Mesenchymal stem cell (in vitro differentiated cells and primary cell): ENCODE data around the gene MRTFA.

Experiments used
- DNase-seq: peaks from one replicate; pipeline ENCODE4 v3.0.0-alpha.2; 2013
- H2AFZ ChIP-seq: one replicate; pipeline ENCODE4 v1.6.1; 2013; ENCODE audit warnings: low read depth, mild to moderate bottlenecking, control low read depth, inconsistent platforms, low read length, moderate library complexity
- H2AK5ac ChIP-seq: 2 replicates; pipeline ENCODE4 v1.6.1; 2013; ENCODE audit warnings: low read length, moderate library complexity, mild to moderate bottlenecking, inconsistent platforms; ENCODE audit not compliant: severe bottlenecking
- H2BK120ac ChIP-seq: one replicate; pipeline ENCODE4 v1.6.1; 2013; ENCODE audit warnings: low read depth, mild to moderate bottlenecking, inconsistent platforms, low read length, moderate library complexity
- H2BK12ac ChIP-seq, 2 experiments: one replicate each; pipeline ENCODE4 v1.6.1; 2013; ENCODE audit warnings: inconsistent platforms in 2 of 2, low read length in 2 of 2, mild to moderate bottlenecking in 2 of 2, moderate library complexity in 2 of 2, control low read depth in 1 of 2
- H2BK15ac ChIP-seq: one replicate; pipeline ENCODE4 v1.6.1; 2013; ENCODE audit warnings: mild to moderate bottlenecking, low read depth, inconsistent platforms; ENCODE audit not compliant: poor library complexity, severe bottlenecking
- H2BK5ac ChIP-seq: 2 replicates; pipeline ENCODE4 v1.6.1; 2013; ENCODE audit warnings: low read depth, mild to moderate bottlenecking, low read length, control low read depth, inconsistent platforms; ENCODE audit not compliant: poor library complexity, severe bottlenecking
- H3K14ac ChIP-seq, 2 experiments: one replicate each; pipeline ENCODE4 v1.6.1; 2013; ENCODE audit warnings: inconsistent platforms in 2 of 2, low read length in 2 of 2, control low read depth in 1 of 2, mild to moderate bottlenecking in 1 of 2, moderate library complexity in 1 of 2
- H3K18ac ChIP-seq, 2 experiments: one replicate each; pipeline ENCODE4 v1.6.1; 2013; ENCODE audit warnings: inconsistent platforms in 2 of 2, low read length in 2 of 2, control low read depth in 1 of 2, low read depth in 1 of 2, mild to moderate bottlenecking in 1 of 2
- H3K23ac ChIP-seq, 2 experiments: one replicate each; pipeline ENCODE4 v1.6.1; 2013; ENCODE audit warnings: inconsistent platforms in 2 of 2, low read length in 2 of 2, mild to moderate bottlenecking in 2 of 2, moderate library complexity in 2 of 2, control low read depth in 1 of 2
- H3K27ac ChIP-seq: 2 replicates; pipeline ENCODE4 v1.5.1; 2013; ENCODE audit warnings: mild to moderate bottlenecking, moderate library complexity, low read length, control low read depth, inconsistent platforms; ENCODE audit not compliant: poor library complexity, severe bottlenecking
- H3K27me3 ChIP-seq, 2 experiments: 2 replicates each; pipeline versions ENCODE4 v1.6.1 to v1.7.0; 2013; ENCODE audit warnings: low read length in 2 of 2, mild to moderate bottlenecking in 2 of 2, moderate library complexity in 2 of 2, control low read depth in 1 of 2, inconsistent platforms in 1 of 2; ENCODE audit not compliant: control insufficient read depth in 1 of 2, insufficient read depth in 1 of 2
- H3K36me3 ChIP-seq, 2 experiments: 2 replicates each; pipeline versions ENCODE4 v1.6.1 to v1.7.0; 2013; ENCODE audit warnings: low read length in 2 of 2, control low read depth in 1 of 2, inconsistent platforms in 1 of 2, low read depth in 1 of 2, mild to moderate bottlenecking in 1 of 2; ENCODE audit not compliant: insufficient read depth in 2 of 2, control insufficient read depth in 1 of 2
- H3K4ac ChIP-seq, 2 experiments: one replicate each; pipeline ENCODE4 v1.6.1; 2013; ENCODE audit warnings: inconsistent platforms in 2 of 2, low read length in 2 of 2, mild to moderate bottlenecking in 2 of 2, moderate library complexity in 2 of 2, control low read depth in 1 of 2, low read depth in 1 of 2
- H3K4me1 ChIP-seq: 2 replicates; pipeline ENCODE4 v1.6.1; 2013; ENCODE audit warnings: low read depth, low read length, control low read depth; ENCODE audit not compliant: control insufficient read depth, insufficient read depth
- H3K4me2 ChIP-seq: 2 replicates; pipeline ENCODE4 v1.6.1; 2013; ENCODE audit warnings: low read length, mild to moderate bottlenecking, inconsistent platforms; ENCODE audit not compliant: poor library complexity, severe bottlenecking
- H3K4me3 ChIP-seq, 2 experiments: 2 replicates each; pipeline versions ENCODE4 v1.5.1 to v1.7.0; 2013; ENCODE audit warnings: low read length in 2 of 2, mild to moderate bottlenecking in 2 of 2, control low read depth in 1 of 2, low read depth in 1 of 2; ENCODE audit not compliant: insufficient read depth in 1 of 2
- H3K79me1 ChIP-seq: replicated peaks from 2 replicates; pipeline ENCODE4 v1.6.1; 2013; ENCODE audit warnings: mild to moderate bottlenecking, control low read depth, low read length, inconsistent platforms; ENCODE audit not compliant: poor library complexity, severe bottlenecking
- H3K9ac ChIP-seq: 2 replicates; pipeline ENCODE4 v1.7.0; 2013; ENCODE audit warnings: mild to moderate bottlenecking, low read length, moderate library complexity
- H3K9me3 ChIP-seq: 2 replicates; pipeline ENCODE4 v1.7.0; 2013; ENCODE audit warnings: mild to moderate bottlenecking, low read length; ENCODE audit not compliant: control insufficient read depth
- H4K8ac ChIP-seq: one replicate; pipeline ENCODE4 v1.6.1; 2013; ENCODE audit warnings: inconsistent platforms, mild to moderate bottlenecking, low read length, moderate library complexity
- H4K91ac ChIP-seq: one replicate; pipeline ENCODE4 v1.6.1; 2013; ENCODE audit warnings: mild to moderate bottlenecking, low read length, inconsistent platforms
- WGBS: methylation state at CpG from one replicate; pipeline ENCODE4 v1.1.7; 2013; ENCODE audit warnings: mixed read lengths; 5-methylcytosine and 5-hydroxymethylcytosine counted together

The MRTFA gene

DNA sequence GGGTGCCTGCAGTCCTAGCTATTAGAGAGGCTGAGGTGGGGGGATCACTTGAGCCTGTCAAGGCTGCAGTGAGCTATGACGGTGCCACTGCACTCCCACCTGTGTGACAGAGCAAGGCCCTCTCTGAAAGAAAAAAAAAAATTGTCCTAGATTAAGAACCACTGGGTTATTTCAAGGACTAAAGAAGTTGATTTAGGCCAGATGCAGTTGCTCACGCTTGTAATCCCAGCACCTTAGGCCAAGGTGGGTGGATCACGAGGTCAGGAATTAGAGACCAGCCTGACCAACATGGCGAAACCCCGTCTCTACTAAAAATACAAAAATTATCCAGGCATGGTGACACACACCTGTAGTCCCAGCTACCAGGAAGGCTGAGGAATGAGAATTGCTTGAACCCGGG, 129.0 kb downstream of the MRTFA start:
- H2BK12ac ChIP-seq, result no peak overlapping the region
- H3K9me3 ChIP-seq, result no peaks in the 10 kb centered on the region
- H3K4me3 ChIP-seq, result no peak overlapping the region
- H3K79me1 ChIP-seq, result peaks cover 17% of the 10 kb centered on the region
- H3K9ac ChIP-seq, result no peak overlapping the region
- H2BK5ac ChIP-seq, result no peak overlapping the region
- DNase-seq, result no peak
- WGBS, result 98% methylated on average over 4 of the region's 6 CpGs
- no peak overlapping the region for H3K4ac ChIP-seq
- H3K27ac ChIP-seq, result no peak overlapping the region
- H3K14ac ChIP-seq, result no peak overlapping the region
- H3K36me3 ChIP-seq, result no peaks in the 10 kb centered on the region
- H2BK120ac ChIP-seq, result no peak overlapping the region
- no peak overlapping the region for H3K18ac ChIP-seq
- peaks cover 4% of the 10 kb centered on the region for H3K4me1 ChIP-seq
- no peaks in the 10 kb centered on the region for H3K27me3 ChIP-seq
- no peak overlapping the region for H3K23ac ChIP-seq
- H2AFZ ChIP-seq, result no peak overlapping the region
- no peak overlapping the region for H4K91ac ChIP-seq
- no peak overlapping the region for H3K4me2 ChIP-seq
- no peak overlapping the region for H4K8ac ChIP-seq
- H2BK15ac ChIP-seq, result no peak overlapping the region
- no peak overlapping the region for H2AK5ac ChIP-seq

DNA sequence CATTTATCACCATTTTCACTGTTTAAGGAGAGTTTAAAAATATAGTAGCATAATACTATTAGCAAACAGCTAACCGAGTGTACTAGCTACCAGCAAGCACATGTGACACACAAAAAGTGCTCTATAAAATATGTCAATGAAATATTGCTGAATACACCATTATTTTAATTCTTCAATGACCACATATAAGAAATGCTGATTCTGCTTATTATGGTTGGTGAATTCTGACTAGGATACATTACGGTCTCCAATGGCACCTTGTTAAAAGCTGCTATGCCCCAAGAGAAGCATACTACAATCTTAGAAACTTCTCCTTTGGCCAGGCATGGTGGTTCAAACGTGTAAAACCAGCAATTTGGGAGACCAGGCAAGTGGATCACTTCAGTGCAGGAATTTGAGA, 129.8 kb downstream of the MRTFA start:
- no peak overlapping the region for H2AFZ ChIP-seq
- H4K91ac ChIP-seq, result no peak overlapping the region
- no peak overlapping the region for H3K4me3 ChIP-seq
- H2BK12ac ChIP-seq, result peak overlapping the region in 1 of 2 experiments; percentile 54
- H3K4ac ChIP-seq, result no peak overlapping the region
- H3K4me2 ChIP-seq, result no peak overlapping the region
- no peak overlapping the region for H3K27ac ChIP-seq
- H3K36me3 ChIP-seq, result no peaks in the 10 kb centered on the region
- no peak overlapping the region for H2BK15ac ChIP-seq
- no peak for DNase-seq
- no peak overlapping the region for H4K8ac ChIP-seq
- no peaks in the 10 kb centered on the region for H3K9me3 ChIP-seq
- WGBS, result 94% methylated on average over 2 of the region's 3 CpGs
- no peak overlapping the region for H2BK120ac ChIP-seq
- no peak overlapping the region for H3K18ac ChIP-seq
- peaks cover 17% of the 10 kb centered on the region for H3K79me1 ChIP-seq
- peaks cover 4% of the 10 kb centered on the region for H3K4me1 ChIP-seq
- no peak overlapping the region for H3K14ac ChIP-seq
- no peak overlapping the region for H2BK5ac ChIP-seq
- H3K23ac ChIP-seq, result no peak overlapping the region
- no peak overlapping the region for H3K9ac ChIP-seq
- H2AK5ac ChIP-seq, result no peak overlapping the region
- no peaks in the 10 kb centered on the region for H3K27me3 ChIP-seq

DNA sequence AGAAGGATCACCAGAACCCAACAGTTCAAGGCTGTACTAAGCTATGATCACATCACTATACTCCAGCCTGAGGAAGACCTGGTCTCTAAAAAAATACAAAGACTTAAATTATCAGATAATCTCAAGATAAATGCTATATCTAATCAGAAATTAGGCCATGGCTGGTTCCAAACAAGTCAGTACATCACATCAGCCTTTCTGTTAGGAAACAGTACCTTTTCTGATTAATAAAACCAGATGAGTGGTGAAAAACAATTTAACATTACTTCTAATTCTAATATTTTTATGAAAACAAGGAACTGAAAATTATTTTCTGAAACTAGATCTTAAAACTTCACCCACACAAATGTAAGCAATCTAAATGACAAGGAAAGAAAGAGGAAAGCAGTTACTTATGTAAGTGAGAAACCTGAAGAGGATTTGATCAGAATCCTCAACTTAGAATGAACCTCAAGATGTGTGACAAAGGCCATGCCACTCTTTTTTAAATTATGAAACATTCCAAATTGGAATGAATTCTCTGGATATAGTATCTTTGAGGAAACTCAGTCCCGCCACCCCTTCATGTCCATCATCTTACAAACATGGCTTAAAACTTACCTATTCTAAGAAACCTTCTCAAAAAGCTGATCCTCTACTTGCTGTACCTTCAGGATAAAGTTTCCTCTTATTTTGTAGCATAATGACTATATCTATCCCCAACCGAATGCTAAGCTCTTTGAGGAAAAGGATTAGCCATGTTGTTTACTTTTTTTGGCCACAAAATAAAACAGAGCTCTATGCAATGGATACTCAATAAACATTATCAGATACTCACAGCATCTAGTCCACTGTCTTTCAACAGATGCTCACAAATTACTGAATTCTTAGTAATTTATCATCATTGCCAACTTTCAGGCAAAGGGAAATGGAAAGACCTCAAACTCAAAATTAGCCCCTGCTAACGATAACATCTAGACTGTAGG, 132.0 kb downstream of the MRTFA start:
- peaks cover 3% of the 10 kb centered on the region for H3K4me1 ChIP-seq
- 5% methylated on average over 2 of the region's 3 CpGs for WGBS

DNA sequence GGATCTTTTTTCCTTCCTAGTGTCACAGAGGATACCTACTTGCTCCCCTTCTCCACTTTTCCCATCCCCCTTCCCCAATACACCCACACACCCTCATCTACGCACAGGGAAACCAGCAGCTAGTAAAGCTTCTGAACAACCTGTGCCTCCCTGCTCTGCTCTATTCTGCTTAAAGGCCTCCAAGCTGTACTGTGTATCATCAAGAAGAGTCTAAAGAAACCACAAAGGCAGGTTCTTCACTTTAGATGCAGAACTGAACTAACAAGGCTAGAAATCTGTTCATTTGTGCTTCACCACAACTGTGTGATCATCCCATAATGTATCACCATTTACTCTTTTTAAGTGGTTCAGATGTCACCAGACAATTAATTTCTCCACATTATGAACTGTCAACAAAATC, 133.6 kb downstream of the MRTFA start:
- H3K9me3 ChIP-seq, result no peaks in the 10 kb centered on the region
- H3K27me3 ChIP-seq, result no peaks in the 10 kb centered on the region
- H2BK12ac ChIP-seq, result no peak overlapping the region
- no peaks in the 10 kb centered on the region for H3K36me3 ChIP-seq
- no peak overlapping the region for H3K27ac ChIP-seq
- no peak overlapping the region for H2BK15ac ChIP-seq
- H3K4ac ChIP-seq, result no peak overlapping the region
- WGBS, result 98% methylated on average over 1 of the region's 1 CpG
- H2AFZ ChIP-seq, result no peak overlapping the region
- H2AK5ac ChIP-seq, result no peak overlapping the region
- H3K4me3 ChIP-seq, result no peak overlapping the region
- no peak overlapping the region for H3K9ac ChIP-seq
- no peak overlapping the region for H3K4me2 ChIP-seq
- no peak overlapping the region for H3K23ac ChIP-seq
- no peak overlapping the region for H4K8ac ChIP-seq
- H3K4me1 ChIP-seq, result peaks cover 5% of the 10 kb centered on the region
- H3K14ac ChIP-seq, result no peak overlapping the region
- no peak for DNase-seq
- no peak overlapping the region for H2BK120ac ChIP-seq
- H2BK5ac ChIP-seq, result no peak overlapping the region
- no peak overlapping the region for H4K91ac ChIP-seq
- H3K18ac ChIP-seq, result no peak overlapping the region
- H3K79me1 ChIP-seq, result peaks cover 11% of the 10 kb centered on the region

More for the DNA sequence above, 132.0 kb downstream of the MRTFA start:
- Histone ChIP-seq H4K91ac (no peak overlapping the region), H3K14ac (no peak overlapping the region), H3K4me2 (no peak overlapping the region), H3K27ac (no peak overlapping the region), H3K9me3 (no peaks in the 10 kb centered on the region), H2AFZ (no peak overlapping the region), H3K23ac (no peak overlapping the region), H3K9ac (no peak overlapping the region), H3K4ac (no peak overlapping the region), H2AK5ac (no peak overlapping the region), H4K8ac (no peak overlapping the region), H3K36me3 (no peaks in the 10 kb centered on the region), H3K27me3 (no peaks in the 10 kb centered on the region), H2BK12ac (no peak overlapping the region), H2BK120ac (no peak overlapping the region), H2BK5ac (no peak overlapping the region), H3K4me3 (no peak overlapping the region), H3K79me1 (peaks cover 11% of the 10 kb centered on the region), H3K18ac (no peak overlapping the region), H2BK15ac (no peak overlapping the region)
- peak; percentile 52 for DNase-seq
